GM21526 (cell line): Measurements from ENCODE around the gene HLA-A.
"Not testable (repeated sequence)": the region's sequence is repeated elsewhere in the genome, so short reads cannot be mapped to it uniquely, and the experiment has no call there.

Experiments used
- ATAC-seq: cut with Tn5 transposase; IDR thresholded peaks from one replicate; pipeline ENCODE4 v1.9.1; 2021; ENCODE audit warnings: moderate library complexity; ENCODE audit not compliant: unreplicated experiment, low FRiP score

The HLA-A gene

DNA sequence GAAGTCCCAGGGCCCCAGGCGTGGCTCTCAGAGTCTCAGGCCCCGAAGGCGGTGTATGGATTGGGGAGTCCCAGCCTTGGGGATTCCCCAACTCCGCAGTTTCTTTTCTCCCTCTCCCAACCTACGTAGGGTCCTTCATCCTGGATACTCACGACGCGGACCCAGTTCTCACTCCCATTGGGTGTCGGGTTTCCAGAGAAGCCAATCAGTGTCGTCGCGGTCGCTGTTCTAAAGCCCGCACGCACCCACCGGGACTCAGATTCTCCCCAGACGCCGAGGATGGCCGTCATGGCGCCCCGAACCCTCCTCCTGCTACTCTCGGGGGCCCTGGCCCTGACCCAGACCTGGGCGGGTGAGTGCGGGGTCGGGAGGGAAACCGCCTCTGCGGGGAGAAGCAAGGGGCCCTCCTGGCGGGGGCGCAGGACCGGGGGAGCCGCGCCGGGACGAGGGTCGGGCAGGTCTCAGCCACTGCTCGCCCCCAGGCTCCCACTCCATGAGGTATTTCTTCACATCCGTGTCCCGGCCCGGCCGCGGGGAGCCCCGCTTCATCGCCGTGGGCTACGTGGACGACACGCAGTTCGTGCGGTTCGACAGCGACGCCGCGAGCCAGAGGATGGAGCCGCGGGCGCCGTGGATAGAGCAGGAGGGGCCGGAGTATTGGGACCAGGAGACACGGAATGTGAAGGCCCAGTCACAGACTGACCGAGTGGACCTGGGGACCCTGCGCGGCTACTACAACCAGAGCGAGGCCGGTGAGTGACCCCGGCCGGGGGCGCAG lies at the start of gene HLA-A:
TSS of gene HLA-A (plus strand) at position 258 of the 778 bp plus-strand sequence. CDS start at position 280, 22 bp downstream.
- ATAC-seq: peak; percentile 88

DNA sequence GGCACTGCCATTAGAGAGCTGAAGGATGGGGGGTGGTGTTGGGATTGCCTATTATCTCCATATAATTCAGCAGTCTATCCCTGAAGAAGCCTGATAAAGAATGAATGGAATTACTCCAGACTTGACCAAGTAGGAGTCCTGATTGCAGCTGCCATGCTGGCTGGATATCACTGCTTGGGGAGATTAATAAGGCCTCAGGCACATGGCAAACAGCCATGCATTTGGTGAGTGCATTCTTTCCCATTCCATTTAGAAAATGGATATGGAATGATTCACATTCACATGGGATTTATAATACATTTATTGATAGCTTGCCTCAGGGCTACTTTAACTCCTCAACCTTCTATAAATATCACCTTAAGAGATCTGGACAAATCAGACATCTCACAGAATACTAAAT lies 49.6 kb upstream of the HLA-A start:
- no peak for ATAC-seq

DNA sequence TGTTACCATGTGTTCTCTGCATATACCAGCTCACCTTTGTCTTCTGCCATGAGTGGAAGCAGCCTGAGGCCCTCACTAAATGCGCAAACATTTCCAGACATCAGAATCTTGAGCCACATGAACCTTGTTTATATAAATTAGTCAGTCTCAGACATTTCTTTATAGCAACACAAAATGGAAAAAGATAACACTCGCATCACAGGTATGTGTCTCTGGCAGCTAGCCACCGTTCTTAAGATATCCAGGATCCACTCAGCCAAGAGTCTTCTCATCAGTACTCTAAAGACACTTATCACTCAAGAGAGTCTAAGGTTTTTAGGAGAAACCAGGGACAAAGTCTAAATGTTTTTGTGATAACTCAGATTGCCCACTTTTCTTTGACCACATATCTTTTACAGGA lies 43.1 kb upstream of the HLA-A start:
- ATAC-seq: no peak

DNA sequence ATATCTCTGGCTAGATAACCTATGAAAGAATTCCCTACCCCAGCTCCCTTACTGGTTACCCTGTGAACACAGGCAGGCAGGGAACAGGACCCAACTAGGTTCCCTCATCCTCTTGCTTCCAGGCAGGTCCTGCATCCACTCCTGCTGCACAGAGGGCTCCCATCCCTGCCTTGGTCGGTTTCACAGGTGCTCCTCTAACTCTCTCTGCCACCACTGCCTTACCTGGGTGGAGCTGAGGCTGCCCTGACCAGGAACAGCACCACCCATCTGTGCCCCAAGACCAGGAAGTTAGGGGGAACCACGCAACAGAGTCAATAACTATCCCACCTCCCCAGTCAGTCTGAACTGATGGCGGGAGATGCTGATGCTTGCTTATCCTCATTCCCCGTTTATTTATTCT lies 37.0 kb upstream of the HLA-A start:
- no peak for ATAC-seq

DNA sequence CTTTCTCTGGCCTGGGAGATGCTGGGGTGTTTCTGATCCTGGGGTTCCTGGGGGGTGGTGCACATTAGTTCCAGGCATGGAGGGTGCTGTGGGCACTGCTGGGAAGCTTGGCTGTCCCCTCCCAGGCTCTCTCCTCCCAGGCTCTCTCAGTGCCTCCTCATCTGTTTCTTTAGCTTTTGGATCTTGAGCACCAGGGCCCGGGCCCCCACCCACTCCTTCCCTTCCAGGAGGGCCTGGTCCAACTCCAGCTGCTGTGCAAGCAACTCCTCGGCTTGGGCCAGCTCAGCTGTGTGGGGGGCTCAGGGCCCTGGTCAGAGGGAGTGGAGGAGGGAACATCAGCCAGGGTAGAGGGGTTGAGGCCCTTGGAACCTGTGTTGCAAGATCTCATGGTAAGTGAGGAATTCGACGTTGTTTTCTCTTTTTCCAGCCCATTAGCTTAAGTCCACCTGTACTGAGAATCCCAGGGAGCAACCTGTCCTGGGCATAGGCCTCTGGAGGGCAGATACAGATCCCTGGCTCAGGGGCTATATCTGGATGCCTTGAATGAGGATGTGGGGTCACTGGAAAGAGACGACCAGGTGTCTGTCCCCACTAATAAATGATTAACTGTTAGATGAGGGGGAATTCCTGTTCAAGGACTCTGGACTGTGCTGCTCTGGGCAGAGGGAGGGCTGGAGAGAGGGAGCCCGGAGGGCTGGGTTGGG lies 34.5 kb upstream of the HLA-A start:
- no peak for ATAC-seq

DNA sequence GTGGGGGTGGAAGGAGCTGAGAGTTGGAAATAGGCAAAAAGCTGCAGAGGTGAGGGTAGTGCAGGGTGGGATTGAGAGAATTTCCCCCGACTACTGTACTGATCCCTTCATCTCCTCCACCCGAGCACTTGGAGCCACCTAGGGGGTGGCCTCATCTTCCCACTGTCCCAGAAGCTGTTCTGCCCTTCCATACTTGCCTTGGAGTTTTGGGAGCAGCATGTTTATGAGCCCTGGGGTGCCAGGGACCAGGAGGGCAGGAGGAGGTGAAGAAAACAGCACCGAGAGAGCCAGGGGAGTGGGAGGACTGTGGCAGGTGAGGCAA lies 34.0 kb upstream of the HLA-A start:
- ATAC-seq: no peak

DNA sequence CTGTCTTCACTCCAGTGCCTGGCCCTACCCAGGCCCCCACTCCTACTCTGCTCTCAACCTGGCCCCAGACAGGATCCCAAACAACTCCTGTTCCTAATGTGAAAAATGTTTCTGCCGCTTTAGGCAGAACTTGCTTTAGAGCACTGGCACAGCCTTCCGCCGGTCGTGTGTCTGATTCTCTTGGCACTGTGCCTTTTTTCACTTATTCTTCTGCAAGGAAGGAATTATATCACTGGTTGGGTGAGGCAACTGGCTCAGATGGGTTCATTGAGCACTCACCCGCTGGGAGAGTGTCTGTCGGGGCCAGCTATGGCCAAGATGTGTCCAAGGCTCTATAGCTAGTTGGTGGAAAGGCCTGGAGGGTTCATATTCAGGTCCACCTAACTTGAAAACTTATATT lies 33.6 kb upstream of the HLA-A start:
- ATAC-seq: no peak

DNA sequence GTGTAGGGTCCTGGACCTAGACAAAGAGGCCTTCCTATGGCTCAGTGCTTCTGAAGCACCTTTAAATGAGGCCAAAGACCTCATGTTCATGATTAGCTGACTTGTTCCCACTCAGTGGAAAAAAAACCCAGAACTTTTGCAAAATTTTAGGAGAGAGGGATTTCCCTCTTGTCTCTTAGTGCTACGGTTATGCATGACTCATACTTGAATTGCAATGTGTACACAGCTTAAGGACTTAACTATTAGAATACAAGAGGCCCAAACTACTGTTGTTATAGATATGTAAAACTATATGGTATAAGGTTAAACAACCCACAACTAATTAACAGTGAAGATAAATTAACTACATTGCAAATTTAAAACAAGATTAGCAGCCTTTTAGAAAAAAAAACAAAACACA lies 32.3 kb upstream of the HLA-A start:
- no peak for ATAC-seq

DNA sequence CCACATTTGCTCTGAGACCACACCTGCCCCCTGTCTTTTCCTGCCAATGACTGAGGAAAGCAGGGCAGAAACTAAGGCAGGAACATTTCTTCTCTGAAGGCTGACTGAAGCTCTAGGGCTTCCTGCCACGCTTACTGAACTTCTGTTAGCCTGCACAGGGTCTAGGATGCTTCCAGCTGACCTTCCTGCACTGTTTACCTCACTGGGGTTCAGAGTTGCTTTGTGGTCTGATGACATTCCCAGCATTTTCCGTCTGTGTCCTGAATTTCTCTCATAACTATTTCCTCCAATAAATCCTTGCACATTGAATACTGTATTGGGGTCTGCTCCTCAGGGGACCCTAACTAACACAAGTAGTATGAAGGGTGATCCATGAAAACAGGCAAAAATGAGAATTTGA lies 29.5 kb upstream of the HLA-A start:
- ATAC-seq: no peak

DNA sequence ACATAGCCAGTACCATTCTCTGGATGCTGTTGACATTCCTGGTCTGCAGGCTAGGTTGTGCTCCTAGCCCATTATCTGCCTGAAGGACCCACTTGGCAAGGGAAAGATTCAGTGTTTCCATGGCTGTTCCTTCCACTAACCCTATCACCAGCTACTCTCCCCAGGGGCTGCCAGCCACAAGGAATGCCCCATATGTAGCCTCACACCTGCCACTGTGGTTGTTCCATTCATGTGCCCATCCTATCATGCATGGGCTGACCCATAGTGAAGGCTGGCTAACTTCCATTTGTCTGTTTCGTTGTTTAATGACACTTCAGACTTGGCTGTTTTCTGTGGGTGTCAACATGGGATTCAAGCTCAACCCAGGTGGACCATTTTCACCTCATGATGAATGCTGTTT lies 25.6 kb upstream of the HLA-A start:
- ATAC-seq: no peak

DNA sequence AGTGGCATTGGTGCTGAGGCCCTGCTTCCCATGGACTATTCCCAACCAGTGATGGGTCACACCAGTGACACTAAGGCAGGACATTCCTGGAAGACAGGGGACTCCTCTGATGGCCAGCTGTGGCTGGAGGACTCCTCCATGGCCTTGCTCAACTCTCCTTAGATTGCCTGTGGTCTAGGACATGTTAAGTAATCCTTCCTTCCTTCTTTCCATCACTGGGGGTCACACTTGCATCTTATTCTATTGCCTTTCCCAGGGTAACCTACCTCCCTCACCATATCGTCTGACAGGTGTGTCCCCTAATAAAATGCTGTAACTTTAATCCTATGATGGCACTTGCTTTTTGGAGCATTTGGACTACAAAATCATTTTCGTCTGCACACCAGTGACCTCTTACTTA lies 24.5 kb upstream of the HLA-A start:
- ATAC-seq: no peak

DNA sequence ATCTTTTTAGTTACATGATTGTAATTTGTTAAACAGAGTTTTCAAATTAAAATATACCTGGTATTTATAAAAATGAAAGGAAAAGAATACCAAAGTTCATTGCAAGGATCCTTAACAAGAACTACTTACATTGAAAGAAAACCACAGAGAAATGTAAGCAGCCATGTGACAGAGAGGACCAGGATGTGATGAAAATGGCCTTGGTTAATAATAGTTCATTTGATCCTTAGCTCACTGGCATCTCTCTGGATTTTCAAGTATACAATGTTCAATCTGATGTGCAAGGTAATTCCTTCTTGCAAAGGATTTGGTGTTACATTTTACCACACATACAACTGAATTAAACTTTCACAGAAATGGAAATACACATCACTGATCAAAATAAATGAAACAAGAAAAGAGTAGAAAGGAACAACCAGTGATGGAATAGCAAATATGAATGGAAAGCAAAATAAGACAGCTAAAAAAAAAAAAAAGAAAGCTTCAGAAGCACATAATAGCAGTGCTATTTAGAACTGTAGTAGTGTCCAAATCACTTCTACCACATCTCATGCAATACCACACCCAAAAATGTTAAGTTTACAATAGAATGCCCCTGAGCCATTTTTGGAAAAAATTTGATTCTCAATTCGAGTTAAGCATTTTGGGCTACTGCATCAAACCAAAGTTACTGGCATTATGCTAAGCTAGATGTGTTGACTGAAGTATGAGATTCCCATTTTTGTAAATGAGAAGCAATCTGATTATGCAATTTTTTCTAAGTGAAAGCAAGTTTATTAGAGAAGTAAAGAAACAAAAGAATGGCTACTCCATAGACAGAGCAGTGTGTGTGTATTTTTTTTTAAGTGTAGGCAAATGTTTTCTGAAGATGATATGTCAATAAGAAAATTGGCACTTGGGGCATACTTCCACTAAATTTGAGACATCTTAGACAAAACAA lies 22.6 kb upstream of the HLA-A start:
- no peak for ATAC-seq

DNA sequence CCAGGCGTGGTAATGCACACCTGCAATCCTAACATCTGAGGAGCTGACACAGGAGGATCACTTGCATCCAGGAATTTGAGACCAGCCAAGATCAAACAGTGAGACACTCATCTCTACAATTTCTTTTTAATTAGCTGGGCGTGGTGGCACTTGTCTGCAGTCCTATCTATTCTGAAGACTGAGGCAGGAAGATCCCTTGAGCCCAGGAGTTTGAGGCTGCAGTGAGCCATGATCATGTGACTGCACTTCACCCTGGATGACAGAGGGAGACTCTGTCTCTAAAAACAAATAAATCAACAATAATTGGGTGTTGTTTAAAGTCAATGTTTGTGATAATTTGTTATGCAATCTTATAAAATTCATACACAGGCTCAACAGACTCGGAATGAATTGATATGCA lies 18.0 kb upstream of the HLA-A start:
- no peak for ATAC-seq

DNA sequence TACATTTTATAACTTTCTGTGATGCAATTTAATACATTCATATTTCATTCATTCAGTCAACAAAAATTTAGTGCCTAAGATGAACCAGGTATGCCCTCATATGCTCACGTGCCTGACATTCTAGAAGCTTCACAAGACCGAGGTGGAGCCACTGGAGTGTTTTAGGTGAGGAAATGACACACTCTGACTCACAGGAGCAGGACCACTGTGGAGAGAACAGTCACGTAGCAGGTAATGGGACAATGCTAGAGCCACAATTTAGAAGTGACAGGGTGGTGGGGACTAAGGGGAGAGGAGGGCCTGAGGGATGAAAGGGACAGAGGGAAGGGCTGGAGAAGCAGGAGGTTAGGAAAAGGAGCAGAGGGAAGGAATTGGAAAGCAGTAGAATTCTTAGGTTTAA lies 17.6 kb upstream of the HLA-A start:
- ATAC-seq: no peak

DNA sequence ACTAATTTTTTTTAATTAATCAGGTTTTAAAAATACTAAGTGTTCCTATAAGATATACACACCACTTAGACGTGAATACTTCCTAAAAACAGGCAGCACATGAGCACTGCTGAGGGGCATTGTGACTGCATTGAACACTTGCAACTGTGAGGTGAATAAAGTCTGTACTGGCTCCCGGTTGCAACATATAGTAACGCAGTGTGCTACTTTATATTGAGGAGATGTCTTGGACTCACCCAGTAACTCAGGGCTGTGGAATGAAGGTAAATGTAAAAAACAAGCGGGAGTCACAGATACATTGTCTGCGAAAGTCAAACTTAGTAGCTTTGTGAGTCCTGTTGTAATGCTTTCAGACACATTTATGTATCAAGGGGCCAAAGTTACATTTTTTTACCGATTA lies 17.0 kb upstream of the HLA-A start:
- ATAC-seq: no peak

DNA sequence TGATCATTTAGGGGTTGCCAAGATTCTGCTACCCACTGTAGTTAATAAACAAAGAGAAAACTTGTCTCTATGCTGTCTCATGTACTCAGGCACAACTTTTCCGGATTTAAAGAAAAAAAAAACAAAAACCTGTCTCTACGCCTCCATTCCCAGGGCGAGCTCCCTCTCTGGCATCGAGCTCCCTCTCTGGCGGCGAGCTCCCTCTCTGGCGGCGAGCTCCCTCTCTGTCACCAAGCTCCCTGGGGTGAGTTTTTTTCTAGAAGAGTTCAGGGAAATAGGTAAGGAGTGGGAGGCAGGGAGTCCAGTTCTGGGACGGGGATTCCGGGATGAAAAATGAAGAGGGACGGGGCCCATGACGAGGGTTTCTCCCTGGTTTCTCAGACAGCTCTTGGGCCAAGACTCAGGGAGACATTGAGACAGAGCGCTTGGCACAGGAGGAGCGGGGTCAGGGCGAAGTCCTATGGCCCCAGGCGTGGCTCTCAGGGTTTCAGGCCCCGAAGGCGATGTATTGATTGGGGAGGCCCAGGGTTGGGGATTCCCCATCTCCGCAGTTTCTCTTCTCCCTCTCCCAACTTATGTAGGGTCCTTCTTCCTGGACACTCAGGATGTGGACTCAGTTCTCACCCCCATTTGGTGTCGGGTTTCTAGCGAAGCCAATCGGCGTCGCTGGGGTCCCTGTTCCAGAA lies 16.5 kb upstream of the HLA-A start:
- no peak for ATAC-seq

DNA sequence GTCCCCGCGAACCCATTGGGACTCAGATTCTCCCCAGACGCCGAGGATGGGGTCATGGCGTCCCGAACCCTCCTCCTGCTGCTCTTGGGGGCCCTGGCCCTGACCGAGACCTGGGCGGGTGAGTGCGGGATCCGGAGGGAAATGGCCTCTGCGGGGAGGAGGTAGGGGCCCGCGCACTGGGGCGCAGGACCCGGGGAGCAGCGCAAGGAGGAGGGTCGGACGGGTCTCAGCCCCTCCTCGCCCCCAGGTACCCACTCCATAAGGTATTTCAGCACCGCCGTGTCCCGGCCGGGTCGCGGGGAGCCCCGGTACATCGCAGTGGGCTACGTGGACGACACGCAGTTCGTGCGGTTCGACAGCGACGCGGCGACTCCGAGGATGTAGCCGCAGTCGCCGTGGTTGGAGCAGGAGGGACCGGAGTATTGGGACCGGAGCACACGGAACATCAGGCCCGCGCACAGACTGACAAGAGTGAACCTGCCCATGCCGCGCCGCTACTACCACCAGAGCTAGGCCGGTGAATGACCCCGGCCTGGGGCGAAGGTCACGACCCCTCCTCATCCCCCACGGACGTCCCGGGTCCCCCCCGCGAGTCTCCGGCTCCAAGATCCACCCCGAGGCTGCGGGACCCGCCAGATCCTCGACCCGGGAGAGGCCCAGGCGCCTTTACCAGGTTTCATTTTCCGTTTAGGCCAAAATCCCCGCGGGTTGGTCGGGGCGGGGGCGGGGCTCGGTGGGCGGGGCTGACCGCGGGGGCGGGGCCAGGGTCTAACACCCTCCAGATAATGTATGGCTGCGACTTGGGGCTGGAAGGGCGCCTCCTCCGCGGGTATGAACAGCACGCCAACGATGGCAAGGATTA lies 15.7 kb upstream of the HLA-A start:
- ATAC-seq: no peak

DNA sequence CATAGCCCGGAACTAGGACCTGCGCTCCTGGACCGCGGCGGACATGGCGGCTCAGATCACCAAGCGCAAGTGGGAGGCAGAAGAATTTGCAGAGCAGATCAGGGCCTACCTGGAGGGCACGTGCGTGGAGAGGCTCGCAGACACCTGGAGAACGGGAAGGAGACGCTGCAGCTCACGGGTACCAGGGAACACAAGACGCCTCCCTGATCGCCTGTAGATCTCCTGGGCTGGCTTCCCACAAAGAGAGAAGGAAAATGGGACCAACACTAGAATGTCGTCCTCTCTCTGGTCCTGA lies 15.1 kb upstream of the HLA-A start:
- no peak for ATAC-seq

DNA sequence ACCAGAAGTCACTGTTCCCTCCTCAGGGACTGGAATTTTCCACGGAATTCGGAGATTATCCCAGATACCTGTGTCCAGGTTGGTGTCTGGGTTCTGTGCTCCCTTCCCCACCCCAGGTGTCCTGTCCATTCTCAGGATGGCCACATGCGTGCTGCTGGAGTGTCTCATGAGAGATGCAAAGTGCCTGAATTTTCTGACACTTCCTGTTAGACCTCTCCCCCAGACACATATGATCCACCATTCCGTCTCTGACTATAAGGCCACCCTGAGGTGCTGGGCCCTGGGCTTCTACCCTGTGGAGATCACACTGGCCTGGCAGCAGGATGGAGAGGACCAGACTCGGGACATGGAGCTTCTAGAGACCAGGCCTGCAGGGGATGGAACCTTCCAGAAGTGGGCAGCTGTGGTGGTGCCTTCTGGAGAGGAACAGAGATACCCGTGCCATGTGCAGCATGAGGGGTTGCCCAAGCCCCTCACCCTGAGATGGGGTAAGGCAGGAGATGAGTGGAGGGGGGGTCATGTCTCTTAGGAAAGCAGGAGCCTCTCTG lies 14.4 kb upstream of the HLA-A start:
- ATAC-seq: no peak

DNA sequence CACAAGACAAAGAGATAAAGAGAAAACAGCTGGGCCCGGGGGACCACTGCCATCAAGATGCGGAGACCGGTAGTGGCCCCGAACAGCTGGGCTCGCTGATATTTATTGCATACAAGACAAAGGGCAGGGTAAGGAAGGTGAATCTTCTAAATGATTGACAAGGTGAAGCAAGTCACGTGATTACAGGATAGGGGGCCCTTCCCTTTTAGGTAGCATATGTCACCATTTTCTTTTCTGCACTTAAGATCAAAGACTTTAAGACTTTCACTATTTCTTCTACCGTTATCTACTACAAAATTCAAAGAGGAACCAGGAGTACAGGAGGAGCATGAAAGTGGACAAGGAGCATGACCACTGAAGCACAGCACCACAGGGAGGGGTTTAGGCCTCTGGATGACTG lies 12.3 kb upstream of the HLA-A start:
- ATAC-seq: not testable (repeated sequence)
